Measurements from ENCODE around the gene RACK1.
A peak's percentile ranks its signal among the peaks of the same experiment; 100 is the strongest.

The RACK1 gene

GRCh38 chr5:181248277-181248676 lies 4.6 kb upstream of the RACK1 start:
- H3K4me3 ChIP-seq = peak overlapping the region; percentile 98
- peak overlapping the region; percentile 71 for H3K27ac ChIP-seq
- H3K9ac ChIP-seq (ENCODE audit: insufficient read length) = peak overlapping the region; percentile 78
- H3K36me3 ChIP-seq (ENCODE audit: insufficient read depth, low read length) = peaks cover 38% of the 10 kb centered on the region
- no peaks in the 10 kb centered on the region for H3K9me3 ChIP-seq (ENCODE audit: low read depth, low read length)
- TF ChIP-seq EZH2 (IDR thresholded peaks at IDR 0.05) (no peak), FOXP2 (optimal IDR thresholded peaks at IDR 0.05; ENCODE audit: control extremely low read depth, extremely low read length, insufficient read depth) (no peak)
- no peak for DNase-seq (ENCODE audit: low read depth, low spot score)

- H3K36me3 ChIP-seq (ENCODE audit: insufficient read depth, low read length) = peaks cover 47% of the 10 kb centered on the region
- no peak for DNase-seq (ENCODE audit: low read depth, low spot score)
- TF ChIP-seq FOXP2 (optimal IDR thresholded peaks at IDR 0.05; ENCODE audit: control extremely low read depth, extremely low read length, insufficient read depth) (no peak), EZH2 (IDR thresholded peaks at IDR 0.05) (no peak), POLR2AphosphoS5 (IDR thresholded peaks at IDR 0.05; ENCODE audit: borderline replicate concordance, low read depth, low read length) (peak; percentile 88)
These were observed 2.8 kb upstream of the RACK1 start for GRCh38 chr5:181246276-181247049.

GRCh38 chr5:181245427-181246275 lies 1.9 kb upstream of the RACK1 start:
- H3K27ac ChIP-seq = peak overlapping the region; percentile 99
- no peak for TF ChIP-seq EZH2 (IDR thresholded peaks at IDR 0.05)
- no peak for TF ChIP-seq FOXP2 (optimal IDR thresholded peaks at IDR 0.05; ENCODE audit: control extremely low read depth, extremely low read length, insufficient read depth)
- TF ChIP-seq POLR2AphosphoS5 (IDR thresholded peaks at IDR 0.05; ENCODE audit: borderline replicate concordance, low read depth, low read length) = no peak
- peak overlapping the region; percentile 98 for H3K4me3 ChIP-seq
- peaks cover 51% of the 10 kb centered on the region for H3K36me3 ChIP-seq (ENCODE audit: insufficient read depth, low read length)
- no peak for DNase-seq (ENCODE audit: low read depth, low spot score)
- peak overlapping the region; percentile 99 for H3K9ac ChIP-seq (ENCODE audit: insufficient read length)
- H3K9me3 ChIP-seq (ENCODE audit: low read depth, low read length) = no peaks in the 10 kb centered on the region

More at GRCh38 chr5:181246276-181247049, 2.8 kb upstream of the RACK1 start:
- H3K27ac ChIP-seq = peak overlapping the region; percentile 99
- peak overlapping the region; percentile 99 for H3K9ac ChIP-seq (ENCODE audit: insufficient read length)
- no peaks in the 10 kb centered on the region for H3K9me3 ChIP-seq (ENCODE audit: low read depth, low read length)
- H3K4me3 ChIP-seq = peak overlapping the region; percentile 98

GRCh38 chr5:181243018-181243563 lies 615 bp downstream of the RACK1 start:
- TF ChIP-seq EZH2 (IDR thresholded peaks at IDR 0.05) (no peak), POLR2AphosphoS5 (IDR thresholded peaks at IDR 0.05; ENCODE audit: borderline replicate concordance, low read depth, low read length) (no peak), FOXP2 (optimal IDR thresholded peaks at IDR 0.05; ENCODE audit: control extremely low read depth, extremely low read length, insufficient read depth) (no peak)
- Histone ChIP-seq H3K4me3 (peak overlapping the region; percentile 91), H3K27ac (peak overlapping the region; percentile 99), H3K9me3 (ENCODE audit: low read depth, low read length) (no peaks in the 10 kb centered on the region), H3K36me3 (ENCODE audit: insufficient read depth, low read length) (peaks cover 56% of the 10 kb centered on the region), H3K9ac (ENCODE audit: insufficient read length) (peak overlapping the region; percentile 99)
- DNase-seq (ENCODE audit: low read depth, low spot score) = no peak

- Histone ChIP-seq H3K4me3 (peak overlapping the region; percentile 91), H3K27ac (peak overlapping the region; percentile 99), H3K36me3 (ENCODE audit: insufficient read depth, low read length) (peaks cover 62% of the 10 kb centered on the region), H3K9ac (ENCODE audit: insufficient read length) (peak overlapping the region; percentile 99), H3K9me3 (ENCODE audit: low read depth, low read length) (no peaks in the 10 kb centered on the region)
- TF ChIP-seq FOXP2 (optimal IDR thresholded peaks at IDR 0.05; ENCODE audit: control extremely low read depth, extremely low read length, insufficient read depth) = no peak
- TF ChIP-seq POLR2AphosphoS5 (IDR thresholded peaks at IDR 0.05; ENCODE audit: borderline replicate concordance, low read depth, low read length) = 0 out of 2 replicates have a peak, but pooled peaks have one; percentile 4
- DNase-seq (ENCODE audit: low read depth, low spot score) = no peak
These were observed 1.7 kb downstream of the RACK1 start for GRCh38 chr5:181242031-181242451.

GRCh38 chr5:181241393-181241975 lies 2.2 kb downstream of the RACK1 start:
- Histone ChIP-seq H3K4me3 (peak overlapping the region; percentile 91), H3K27ac (peak overlapping the region; percentile 99), H3K9me3 (ENCODE audit: low read depth, low read length) (no peaks in the 10 kb centered on the region), H3K36me3 (ENCODE audit: insufficient read depth, low read length) (peaks cover 67% of the 10 kb centered on the region), H3K9ac (ENCODE audit: insufficient read length) (peak overlapping the region; percentile 99)
- TF ChIP-seq EZH2 (IDR thresholded peaks at IDR 0.05) (no peak), POLR2AphosphoS5 (IDR thresholded peaks at IDR 0.05; ENCODE audit: borderline replicate concordance, low read depth, low read length) (no peak; the same call in 1 of the 2 replicates), FOXP2 (optimal IDR thresholded peaks at IDR 0.05; ENCODE audit: control extremely low read depth, extremely low read length, insufficient read depth) (no peak)
- no peak for DNase-seq (ENCODE audit: low read depth, low spot score)

GRCh38 chr5:181239062-181239663 lies 4.5 kb downstream of the RACK1 start:
- H3K27ac ChIP-seq = no peak overlapping the region; the same call in 1 of the 2 replicates

More at GRCh38 chr5:181239062-181239663, 4.5 kb downstream of the RACK1 start:
- H3K9ac ChIP-seq (ENCODE audit: insufficient read length) = no peak overlapping the region
- no peaks in the 10 kb centered on the region for H3K9me3 ChIP-seq (ENCODE audit: low read depth, low read length)
- H3K36me3 ChIP-seq (ENCODE audit: insufficient read depth, low read length) = peaks cover 83% of the 10 kb centered on the region
- DNase-seq (ENCODE audit: low read depth, low spot score) = no peak
- no peak overlapping the region for H3K4me3 ChIP-seq
- no peak; the same call in 1 of the 2 replicates for TF ChIP-seq POLR2AphosphoS5 (IDR thresholded peaks at IDR 0.05; ENCODE audit: borderline replicate concordance, low read depth, low read length)
- no peak for TF ChIP-seq FOXP2 (optimal IDR thresholded peaks at IDR 0.05; ENCODE audit: control extremely low read depth, extremely low read length, insufficient read depth)
- no peak for TF ChIP-seq EZH2 (IDR thresholded peaks at IDR 0.05)
